Globus pallidus (tissue), 1 donor: ENCODE measurements around the gene TNIK.
"Not testable (repeated sequence)": the region's sequence is repeated elsewhere in the genome, so short reads cannot be mapped to it uniquely, and the experiment has no call there.

Experiments
- DNase-seq: peaks from one replicate; pipeline ENCODE4 v3.0.0-alpha.2; 2015; ENCODE audit warnings: low spot score

TNIK gene

GRCh38 chr3:171446301-171446700 lies 13.9 kb downstream of the TNIK start:
- no peak for DNase-seq

GRCh38 chr3:171445620-171446204 lies 14.5 kb downstream of the TNIK start:
- DNase-seq, result no peak

- DNase-seq, result no peak
Measured at GRCh38 chr3:171444001-171444690, 16.1 kb downstream of the TNIK start.

- no peak for DNase-seq
Measured at GRCh38 chr3:171443211-171443957, 16.8 kb downstream of the TNIK start.

- DNase-seq, result no peak
Measured at GRCh38 chr3:171442184-171442583, 18.0 kb downstream of the TNIK start.

GRCh38 chr3:171441381-171441780 lies 18.8 kb downstream of the TNIK start:
- no peak for DNase-seq

- no peak for DNase-seq
Measured at GRCh38 chr3:171439996-171440395, 20.2 kb downstream of the TNIK start.

- DNase-seq, result no peak
Measured at GRCh38 chr3:171437115-171437756, 23.0 kb downstream of the TNIK start.

- no peak for DNase-seq
Measured at GRCh38 chr3:171436380-171436779, 23.8 kb downstream of the TNIK start.

- no peak for DNase-seq
Measured at GRCh38 chr3:171435757-171436156, 24.4 kb downstream of the TNIK start.

GRCh38 chr3:171435143-171435542 lies 25.1 kb downstream of the TNIK start:
- no peak for DNase-seq

GRCh38 chr3:171432548-171432947 lies 27.7 kb downstream of the TNIK start:
- DNase-seq, result no peak

- no peak for DNase-seq
Measured at GRCh38 chr3:171431550-171431949, 28.7 kb downstream of the TNIK start.

GRCh38 chr3:171430530-171430929 lies 29.7 kb downstream of the TNIK start:
- DNase-seq, result no peak

GRCh38 chr3:171429635-171430034 lies 30.6 kb downstream of the TNIK start:
- no peak for DNase-seq

- DNase-seq, result no peak
Measured at GRCh38 chr3:171428892-171429291, 31.3 kb downstream of the TNIK start.

- DNase-seq, result no peak
Measured at GRCh38 chr3:171428321-171428787, 31.9 kb downstream of the TNIK start.

- DNase-seq, result no peak
Measured at GRCh38 chr3:171427771-171428320, 32.4 kb downstream of the TNIK start.

- not testable (repeated sequence) for DNase-seq
Measured at GRCh38 chr3:171424063-171424462, 36.1 kb downstream of the TNIK start.

GRCh38 chr3:171422855-171423254 lies 37.4 kb downstream of the TNIK start:
- not testable (repeated sequence) for DNase-seq

- peak; percentile 79 for DNase-seq
Measured at GRCh38 chr3:171420667-171421066, 39.5 kb downstream of the TNIK start.

- DNase-seq, result peak; percentile 75
Measured at GRCh38 chr3:171419457-171419856, 40.7 kb downstream of the TNIK start.
